ENCODE results near the gene UAP1L1.

The UAP1L1 gene

DNA sequence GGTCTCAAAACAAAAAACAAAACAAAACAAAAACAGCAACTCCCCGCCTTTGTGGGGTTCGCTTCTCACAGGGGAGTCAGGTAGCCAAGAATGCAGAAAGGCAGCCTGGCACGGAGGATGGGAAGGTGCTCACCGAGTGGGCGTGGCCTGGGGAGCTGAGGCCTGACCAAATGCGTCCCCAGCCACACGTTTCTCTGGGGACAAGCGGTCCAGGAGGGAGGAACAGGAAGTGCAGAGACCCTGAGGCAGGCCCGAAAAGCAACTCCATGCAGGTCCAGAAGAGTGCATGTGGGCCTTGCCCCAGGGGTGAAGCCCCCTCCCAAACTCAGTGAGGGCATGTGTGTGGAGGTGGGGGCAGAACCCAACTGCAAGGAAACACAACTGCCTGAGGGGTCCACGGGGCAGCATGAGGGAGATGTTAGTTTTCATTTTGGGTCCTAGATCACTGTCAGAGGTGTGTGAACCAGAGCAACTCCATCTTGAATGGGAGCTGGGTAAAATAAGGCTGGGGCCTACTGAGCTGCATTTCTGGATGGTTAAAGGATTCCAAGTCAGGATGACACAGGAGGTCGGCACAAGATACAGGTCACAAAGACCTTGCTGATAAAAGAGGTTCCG, 2.6 kb upstream of the UAP1L1 start:
- H3K4me3 ChIP-seq (ENCODE audit: low read depth, low read length): no peak overlapping the region
- in situ Hi-C loops (cut with HindIII; ENCODE audit: low sequenced_read_pairs): no loop called here
- TF ChIP-seq CTCF (IDR thresholded peaks at IDR 0.05; ENCODE audit: low read depth, low read length, missing control alignments): no peak
- no peak for DNase-seq (ENCODE audit: low read depth)

DNA sequence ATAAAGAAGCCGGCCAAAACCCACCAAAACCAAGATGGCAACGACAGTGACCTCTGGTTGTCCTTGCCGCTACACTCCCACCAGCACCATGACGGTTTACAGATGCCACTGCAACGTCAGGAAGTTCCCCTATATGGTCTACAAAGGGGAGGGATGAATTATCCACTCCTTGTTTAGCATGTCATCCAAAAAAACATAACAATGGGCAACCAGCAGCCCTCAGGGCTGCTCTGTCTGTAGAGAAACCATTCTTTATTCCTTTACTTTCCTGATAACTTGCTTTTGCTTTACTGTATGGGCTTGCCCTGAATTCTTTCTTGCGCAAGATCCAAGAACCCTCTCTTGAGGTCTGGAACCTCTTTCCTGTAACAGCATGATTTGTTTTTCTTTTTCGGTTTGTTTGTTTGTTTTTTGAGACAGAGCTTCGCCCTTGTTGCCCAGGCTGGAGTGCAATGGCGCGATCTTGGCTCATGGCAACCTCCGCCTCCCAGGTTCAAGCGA, 2.0 kb upstream of the UAP1L1 start:
- H3K4me3 ChIP-seq (ENCODE audit: low read depth, low read length): no peak overlapping the region
- TF ChIP-seq CTCF (IDR thresholded peaks at IDR 0.05; ENCODE audit: low read depth, low read length, missing control alignments): no peak
- in situ Hi-C loops (cut with HindIII; ENCODE audit: low sequenced_read_pairs): no loop called here
- no peak for DNase-seq (ENCODE audit: low read depth)

DNA sequence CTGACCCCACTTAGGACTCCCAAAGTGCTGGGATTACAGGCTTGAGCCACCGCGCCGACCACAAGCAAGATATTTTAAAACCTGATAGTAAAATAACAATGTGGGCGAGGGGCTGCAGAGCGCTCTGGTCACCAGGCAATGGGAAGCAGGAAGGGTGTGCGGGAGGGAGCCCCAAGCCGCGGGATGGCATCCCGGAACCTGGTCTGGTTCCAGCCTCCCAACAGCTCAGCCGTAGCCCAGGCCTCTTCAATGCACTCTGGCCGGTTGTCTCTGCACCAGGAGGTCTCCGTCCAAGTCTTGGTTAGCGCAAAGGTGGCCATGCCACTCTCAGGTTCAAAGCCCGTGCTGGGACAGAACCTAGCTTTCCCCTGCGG, 694 bp upstream of the UAP1L1 start:
- in situ Hi-C loops (cut with HindIII; ENCODE audit: low sequenced_read_pairs): no loop called here
- no peak for TF ChIP-seq CTCF (IDR thresholded peaks at IDR 0.05; ENCODE audit: low read depth, low read length, missing control alignments)
- DNase-seq (ENCODE audit: low read depth): no peak
- peak overlapping the region; percentile 56 for H3K4me3 ChIP-seq (ENCODE audit: low read depth, low read length)

DNA sequence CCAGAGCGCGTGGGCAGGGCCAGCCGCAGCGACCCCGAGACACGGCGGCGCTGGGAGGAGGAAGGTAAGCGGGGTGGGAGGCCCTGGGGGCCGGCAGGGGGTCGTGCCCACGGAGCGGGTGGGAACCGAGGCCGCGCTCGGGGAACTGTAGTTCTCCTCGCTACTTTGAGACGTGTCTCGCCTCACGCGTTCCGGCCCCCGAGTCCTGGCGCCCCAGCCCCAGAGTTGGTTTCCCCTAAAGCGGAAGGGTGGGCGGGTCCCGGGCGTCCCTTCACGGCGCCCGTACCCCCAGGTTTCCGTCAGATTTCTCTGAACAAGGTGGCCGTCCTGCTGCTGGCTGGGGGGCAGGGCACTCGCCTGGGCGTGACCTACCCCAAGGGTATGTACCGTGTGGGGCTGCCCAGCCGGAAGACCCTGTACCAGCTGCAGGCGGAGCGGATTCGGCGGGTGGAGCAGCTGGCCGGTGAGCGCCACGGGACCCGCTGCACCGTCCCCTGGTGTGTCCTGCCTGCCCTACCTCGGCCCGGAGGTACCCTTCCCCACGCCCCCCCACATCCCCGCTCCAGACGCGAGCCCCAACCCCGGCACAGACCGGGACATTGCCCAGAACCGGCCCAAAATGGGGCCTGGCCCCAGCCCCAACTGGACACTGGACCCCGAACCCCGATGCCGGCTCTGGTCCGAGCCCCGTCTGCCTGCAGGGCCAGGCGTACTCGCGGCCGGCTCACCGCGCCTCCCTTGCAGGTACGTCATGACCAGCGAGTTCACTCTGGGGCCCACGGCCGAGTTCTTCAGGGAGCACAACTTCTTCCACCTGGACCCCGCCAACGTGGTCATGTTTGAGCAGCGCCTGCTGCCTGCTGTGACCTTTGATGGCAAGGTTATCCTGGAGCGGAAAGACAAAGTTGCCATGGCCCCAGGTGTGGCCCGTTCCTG, 709 bp downstream of the UAP1L1 start:
- DNase-seq (ENCODE audit: low read depth): no peak
- peak overlapping the region; percentile 56 for H3K4me3 ChIP-seq (ENCODE audit: low read depth, low read length)
- TF ChIP-seq CTCF (IDR thresholded peaks at IDR 0.05; ENCODE audit: low read depth, low read length, missing control alignments): no peak
- in situ Hi-C loops (cut with HindIII; ENCODE audit: low sequenced_read_pairs): no loop called here

GRCh38 chr9:137078701-137079400, 1.5 kb downstream of the UAP1L1 start:
- TF ChIP-seq CTCF (IDR thresholded peaks at IDR 0.05; ENCODE audit: low read depth, low read length, missing control alignments): no peak
- in situ Hi-C loops (cut with HindIII; ENCODE audit: low sequenced_read_pairs): no loop called here
- no peak for DNase-seq (ENCODE audit: low read depth)
- H3K4me3 ChIP-seq (ENCODE audit: low read depth, low read length): peak overlapping the region; percentile 56

DNA sequence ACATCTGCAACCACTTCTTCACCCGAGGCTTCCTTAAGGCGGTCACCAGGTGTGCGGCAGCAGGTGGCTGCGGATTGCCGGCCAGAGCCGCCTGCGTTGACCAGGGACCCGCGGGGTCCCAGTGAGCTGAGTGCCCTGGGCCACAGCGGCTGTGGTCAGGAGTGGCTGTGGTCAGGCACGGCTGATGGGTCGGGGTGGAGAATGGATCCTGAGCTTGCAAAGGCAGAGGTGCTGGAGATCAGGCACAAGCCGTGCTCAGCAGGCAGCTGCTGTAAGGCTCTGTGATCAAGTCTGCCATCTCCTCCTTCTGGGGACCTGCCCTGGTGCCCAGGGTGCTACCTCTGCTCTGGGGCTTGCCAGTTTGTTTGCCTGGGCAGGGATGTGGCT, 2.1 kb downstream of the UAP1L1 start:
- no peak for DNase-seq (ENCODE audit: low read depth)
- H3K4me3 ChIP-seq (ENCODE audit: low read depth, low read length): no peak overlapping the region
- TF ChIP-seq CTCF (IDR thresholded peaks at IDR 0.05; ENCODE audit: low read depth, low read length, missing control alignments): no peak
- in situ Hi-C loops (cut with HindIII; ENCODE audit: low sequenced_read_pairs): no loop called here
